GM23248 (cell line): Measurements from ENCODE around the gene STT3B. TPM values are rescaled to one million over a fixed set of nuclear protein-coding genes. Genes with fewer than 3 reads are reported as not detected.

Experiments
- DNase-seq: peaks from one replicate; pipeline ENCODE4 v3.0.0-alpha.2; 2015
- H2AFZ ChIP-seq: fragments of 200-600 bp; sonication (generic); 2 replicates; pipeline ENCODE4 v1.6.1; 2016; ENCODE audit warnings: antibody characterized with exemption
- H3F3A ChIP-seq: fragments of 200-600 bp; sonication (generic); 2 replicates; pipeline ENCODE4 v1.6.1; 2016; ENCODE audit warnings: mild to moderate bottlenecking, antibody characterized with exemption, mixed run types; ENCODE audit not compliant: insufficient read depth
- H3K27ac ChIP-seq: fragments of 200-600 bp; sonication (generic); 2 replicates; pipeline ENCODE4 v1.5.1; 2016; ENCODE audit warnings: mild to moderate bottlenecking
- H3K27me3 ChIP-seq: fragments of 200-600 bp; sonication (generic); replicated peaks from 2 replicates; pipeline ENCODE4 v1.6.1; 2016; ENCODE audit warnings: mild to moderate bottlenecking; ENCODE audit not compliant: insufficient read depth
- H3K36me3 ChIP-seq: fragments of 200-600 bp; sonication (generic); 2 replicates; pipeline ENCODE4 v1.6.1; 2016; ENCODE audit warnings: low read depth, mild to moderate bottlenecking
- H3K4me1 ChIP-seq: fragments of 200-600 bp; sonication (generic); 2 replicates; pipeline ENCODE4 v1.6.1; 2016; ENCODE audit warnings: mild to moderate bottlenecking; ENCODE audit not compliant: insufficient read depth
- H3K4me2 ChIP-seq: fragments of 200-600 bp; sonication (generic); one replicate; pipeline ENCODE4 v1.6.1; 2016; ENCODE audit warnings: mild to moderate bottlenecking; ENCODE audit not compliant: unreplicated experiment
- H3K4me3 ChIP-seq: fragments of 200-600 bp; sonication (generic); 2 replicates; pipeline ENCODE4 v1.5.1; 2016; ENCODE audit warnings: mild to moderate bottlenecking
- H3K79me2 ChIP-seq: fragments of 200-600 bp; sonication (generic); 2 replicates; pipeline ENCODE4 v1.6.1; 2016; ENCODE audit warnings: mild to moderate bottlenecking; ENCODE audit not compliant: insufficient read depth
- H3K9ac ChIP-seq: fragments of 200-600 bp; sonication (generic); 2 replicates; pipeline ENCODE4 v1.6.1; 2016; ENCODE audit warnings: mild to moderate bottlenecking
- H3K9me2 ChIP-seq: fragments of 200-600 bp; sonication (generic); 2 replicates; pipeline ENCODE4 v1.6.1; 2016; ENCODE audit warnings: mixed run types, mild to moderate bottlenecking, moderate library complexity; ENCODE audit not compliant: insufficient read depth
- H3K9me3 ChIP-seq: fragments of 200-600 bp; sonication (generic); one replicate; pipeline ENCODE4 v1.6.1; 2017; ENCODE audit warnings: low read depth
- H4K20me1 ChIP-seq: fragments of 200-600 bp; sonication (generic); 2 replicates; pipeline ENCODE4 v1.6.0; 2016; ENCODE audit not compliant: insufficient read depth
- EZH2 ChIP-seq: fragments of 200-600 bp; sonication (generic); IDR thresholded peaks from 2 replicates; pipeline ENCODE4 v1.6.1; 2018; ENCODE audit warnings: antibody characterized with exemption, mild to moderate bottlenecking; ENCODE audit not compliant: insufficient read depth, poor library complexity, severe bottlenecking
- EZH2phosphoT487 ChIP-seq: fragments of 200-600 bp; sonication (generic); IDR thresholded peaks from 2 replicates; pipeline ENCODE4 v1.6.1; 2018; ENCODE audit warnings: antibody characterized with exemption, moderate library complexity, mild to moderate bottlenecking, low read depth; ENCODE audit not compliant: insufficient read depth
- WGBS, 2 experiments: methylation state at CpG; one replicate each; pipeline ENCODE4 v1.1.6; 2015 to 2017; ENCODE audit warnings: low lambda C conversion rate in 2 of 2, low coverage in 1 of 2; ENCODE audit errors: missing lambda C conversion rate in 2 of 2; 5-methylcytosine and 5-hydroxymethylcytosine counted together
- in situ Hi-C: fragments of 300-500 bp; cut with MboI; formaldehyde crosslinking; loops from 2 replicates; pipeline ENCODE4 v1.15.0; 2020
- polyA plus RNA-seq: library from polyadenylated mRNA; unstranded; fragments of >200 nt; fragmentation: Nextera tagmentation; extraction: Ambion mirVana; gene quantifications from 2 replicates; pipeline ENCODE4 v1.2.1, GENCODE V29; 2016
- total RNA-seq: library from RNA; depleted of rRNA; stranded (reverse); fragments of >200 nt; shearing (Covaris generic); gene quantifications from 2 replicates; pipeline ENCODE4 v1.2.3, GENCODE V29; 2014

Gene STT3B
- total and polyA plus RNA-seq, 2 experiments from 2014 or later = 81.5 to 174 TPM

DNA sequence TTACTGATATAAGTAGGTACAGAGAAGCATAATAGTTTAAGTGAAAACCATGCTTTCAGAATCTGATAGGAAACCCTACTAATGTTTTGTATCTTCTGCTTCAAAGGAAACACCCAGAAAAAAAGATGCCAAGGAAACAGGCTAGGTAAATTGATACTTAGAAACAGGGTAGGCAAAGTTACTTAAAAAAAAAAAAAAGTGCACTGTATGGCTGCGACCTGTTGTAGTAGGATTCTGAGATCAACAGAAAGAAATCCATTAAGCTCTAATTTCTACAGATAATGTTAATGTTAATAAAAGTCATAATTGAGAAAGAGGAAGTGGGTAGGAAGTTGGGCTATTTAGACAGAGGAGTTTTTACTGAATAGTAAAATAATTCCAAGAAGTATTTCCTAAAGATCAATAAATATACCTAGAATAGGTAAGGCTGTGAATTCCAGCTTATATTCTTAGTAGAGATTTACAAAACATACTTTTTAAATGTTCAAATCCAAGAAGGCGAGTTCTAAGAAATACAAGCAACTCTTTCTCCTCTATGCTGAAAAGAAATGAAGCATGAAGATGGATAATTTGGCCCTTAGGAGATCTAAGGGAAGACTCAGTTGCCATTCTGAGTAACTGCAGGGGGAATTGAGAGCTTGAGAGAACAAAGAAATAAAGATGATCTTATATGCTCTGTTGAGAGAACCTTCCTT, 24.1 kb upstream of the STT3B start:
- DNase-seq = no peak
- no peaks in the 10 kb centered on the region for H3K79me2 ChIP-seq
- TF ChIP-seq EZH2 (no peak), EZH2phosphoT487 (no peak)
- H2AFZ ChIP-seq = no peak overlapping the region
- peaks cover 36% of the 10 kb centered on the region for H3K27me3 ChIP-seq
- WGBS, 2 experiments = 54 to 59% methylated on average over 2 of the region's 2 CpGs
- in situ Hi-C loops = no loop called here
- H3K4me1 ChIP-seq = no peaks in the 10 kb centered on the region
- H3F3A ChIP-seq = no peaks in the 10 kb centered on the region
- no peak overlapping the region for H3K27ac ChIP-seq
- H3K36me3 ChIP-seq = no peaks in the 10 kb centered on the region
- H3K4me2 ChIP-seq = no peak overlapping the region
- H3K9ac ChIP-seq = no peak overlapping the region
- H3K4me3 ChIP-seq = no peak overlapping the region
- no peaks in the 10 kb centered on the region for H3K9me2 ChIP-seq
- no peaks in the 10 kb centered on the region for H4K20me1 ChIP-seq
- H3K9me3 ChIP-seq = no peaks in the 10 kb centered on the region

- DNase-seq = no peak
- H3K4me2 ChIP-seq = no peak overlapping the region
- no peaks in the 10 kb centered on the region for H3K79me2 ChIP-seq
- no peak overlapping the region for H3K9ac ChIP-seq
- no peaks in the 10 kb centered on the region for H3K36me3 ChIP-seq
- no peak overlapping the region for H3K4me3 ChIP-seq
- in situ Hi-C loops = no loop called here
- no peaks in the 10 kb centered on the region for H3F3A ChIP-seq
- no peaks in the 10 kb centered on the region for H3K4me1 ChIP-seq
- WGBS, 2 experiments = 12 to 19% methylated on average over 1 of the region's 1 CpG
- no peaks in the 10 kb centered on the region for H3K9me2 ChIP-seq
- H3K27ac ChIP-seq = no peak overlapping the region
- TF ChIP-seq EZH2 = no peak
- no peak for TF ChIP-seq EZH2phosphoT487
- no peaks in the 10 kb centered on the region for H4K20me1 ChIP-seq
- H2AFZ ChIP-seq = no peak overlapping the region
- H3K27me3 ChIP-seq = peaks cover 36% of the 10 kb centered on the region
- no peaks in the 10 kb centered on the region for H3K9me3 ChIP-seq
Observed at GRCh38 chr3:31509147-31509728, 23.5 kb upstream of the STT3B start.

DNA sequence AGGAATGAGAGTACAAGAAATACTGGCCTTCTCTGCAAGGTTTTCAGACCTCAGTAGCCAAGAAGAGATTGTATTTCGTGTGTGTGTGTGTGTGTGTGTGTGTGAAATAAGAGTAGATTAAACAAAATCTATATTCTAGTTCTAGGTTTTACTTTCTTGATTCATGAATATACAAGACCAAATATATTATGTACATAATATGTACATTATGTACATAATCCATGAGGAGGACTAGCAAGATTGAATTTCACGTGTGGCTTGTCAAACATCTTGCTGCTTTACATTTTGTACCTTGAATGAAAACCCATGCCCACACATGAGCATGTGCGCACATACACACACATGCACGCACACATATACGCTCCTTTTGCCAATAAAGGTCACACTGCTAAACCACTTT, 18.2 kb upstream of the STT3B start:
- no peaks in the 10 kb centered on the region for H3K36me3 ChIP-seq
- H3K4me2 ChIP-seq = no peak overlapping the region
- no peaks in the 10 kb centered on the region for H3F3A ChIP-seq
- H3K9me2 ChIP-seq = no peaks in the 10 kb centered on the region
- H3K9ac ChIP-seq = no peak overlapping the region
- in situ Hi-C loops = no loop called here
- H3K79me2 ChIP-seq = no peaks in the 10 kb centered on the region
- no peaks in the 10 kb centered on the region for H3K9me3 ChIP-seq
- H3K4me1 ChIP-seq = no peaks in the 10 kb centered on the region
- H4K20me1 ChIP-seq = no peaks in the 10 kb centered on the region
- no peak overlapping the region for H2AFZ ChIP-seq
- no peak overlapping the region for H3K4me3 ChIP-seq
- DNase-seq = no peak
- H3K27ac ChIP-seq = no peak overlapping the region
- TF ChIP-seq EZH2 (no peak), EZH2phosphoT487 (no peak)
- WGBS, 2 experiments = 58 to 59% methylated on average over 5 of the region's 5 CpGs
- H3K27me3 ChIP-seq = peaks cover 4% of the 10 kb centered on the region

- Histone ChIP-seq H3K27me3 (no peaks in the 10 kb centered on the region), H3K4me3 (no peak overlapping the region), H3K4me2 (no peak overlapping the region), H3K79me2 (no peaks in the 10 kb centered on the region), H3K9me3 (no peaks in the 10 kb centered on the region), H3K9ac (no peak overlapping the region), H2AFZ (no peak overlapping the region), H3K9me2 (no peaks in the 10 kb centered on the region), H3K36me3 (no peaks in the 10 kb centered on the region), H3F3A (no peaks in the 10 kb centered on the region), H3K27ac (no peak overlapping the region), H4K20me1 (no peaks in the 10 kb centered on the region), H3K4me1 (no peaks in the 10 kb centered on the region)
- TF ChIP-seq EZH2phosphoT487 (no peak), EZH2 (no peak)
- DNase-seq = no peak
- in situ Hi-C loops = no loop called here
- WGBS, 2 experiments = 85 to 89% methylated on average over 2 of the region's 2 CpGs
Observed at GRCh38 chr3:31515486-31516284, 17.0 kb upstream of the STT3B start.
